ENCODE measurements around the gene CCDC54.

The CCDC54 gene

DNA sequence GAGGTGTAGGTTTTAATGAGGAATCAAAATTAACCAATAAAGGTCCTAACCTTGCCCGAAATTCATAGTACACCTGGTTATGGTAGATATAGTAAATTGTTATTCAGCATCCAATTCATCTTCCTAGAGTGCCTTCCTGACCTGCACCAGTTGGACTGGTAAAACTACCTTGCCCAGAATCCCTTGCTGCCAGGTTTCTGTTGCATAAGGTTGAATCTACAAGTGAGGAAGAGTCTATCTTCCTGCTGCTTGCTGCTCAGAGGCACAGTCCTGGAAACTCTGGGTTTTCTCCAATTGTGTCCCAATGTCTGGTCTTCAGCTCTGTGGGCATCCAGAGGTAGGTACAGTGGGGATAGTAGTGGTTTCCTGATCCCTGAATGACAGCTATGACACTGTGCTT, 17.3 kb downstream of the CCDC54 start:
- no peak for DNase-seq (ENCODE audit: low spot score)

DNA sequence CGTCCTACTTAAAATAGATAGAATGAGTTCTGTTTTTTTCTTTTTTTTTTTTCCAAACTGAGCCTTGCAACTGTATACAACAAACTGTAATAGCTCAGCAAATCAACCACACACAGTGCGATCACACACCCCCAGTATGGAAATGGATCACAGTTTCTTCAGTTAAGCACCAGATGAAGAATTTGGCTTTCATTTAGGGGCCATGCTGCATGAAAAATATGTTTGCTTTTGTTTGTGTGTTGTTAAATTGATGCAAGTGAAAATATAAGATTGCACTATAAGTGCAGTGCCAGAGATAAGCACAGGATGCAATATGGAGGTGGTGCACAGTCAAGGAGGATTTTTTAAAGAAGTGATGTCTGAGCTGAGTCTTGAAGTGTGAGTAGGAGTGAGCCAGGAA, 17.8 kb downstream of the CCDC54 start:
- no peak for DNase-seq (ENCODE audit: low spot score)

DNA sequence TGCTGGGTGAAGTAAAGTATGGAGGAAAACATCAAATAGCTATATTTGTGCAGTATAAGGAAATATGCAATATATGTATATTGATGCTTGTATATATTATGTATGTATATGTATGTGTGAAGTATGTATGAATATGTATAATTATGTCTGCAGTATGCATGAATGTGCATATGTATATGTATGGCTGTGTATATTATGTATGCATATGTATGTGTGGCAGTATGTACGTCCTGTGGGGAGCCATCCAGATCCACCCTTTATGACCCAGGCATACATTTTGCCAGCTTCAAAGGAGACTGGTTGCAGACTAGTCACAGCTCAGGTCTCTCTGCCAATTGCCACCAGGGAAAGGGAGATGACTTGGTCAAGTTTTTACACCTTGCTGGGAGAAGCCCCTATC, 24.1 kb downstream of the CCDC54 start:
- DNase-seq (ENCODE audit: low spot score), result no peak

DNA sequence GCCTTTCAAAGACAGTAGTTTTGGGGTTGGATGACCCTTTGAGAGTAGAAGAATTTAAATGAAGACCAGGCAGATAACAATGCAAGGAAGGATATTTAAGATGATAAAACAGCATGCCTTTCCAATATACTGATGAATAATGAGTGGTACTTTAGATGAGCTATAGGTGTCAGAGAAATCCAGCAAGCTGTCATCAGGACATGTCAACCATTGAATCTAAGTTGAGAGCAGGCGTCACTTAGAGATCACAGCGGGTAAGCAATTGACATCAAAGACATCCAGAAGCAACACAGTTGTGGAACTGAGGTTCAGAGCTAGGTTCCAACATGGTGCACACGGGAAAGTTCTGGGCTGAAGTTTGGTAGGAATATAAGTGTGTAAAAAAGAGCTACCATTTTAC, 25.0 kb downstream of the CCDC54 start:
- no peak for DNase-seq (ENCODE audit: low spot score)

DNA sequence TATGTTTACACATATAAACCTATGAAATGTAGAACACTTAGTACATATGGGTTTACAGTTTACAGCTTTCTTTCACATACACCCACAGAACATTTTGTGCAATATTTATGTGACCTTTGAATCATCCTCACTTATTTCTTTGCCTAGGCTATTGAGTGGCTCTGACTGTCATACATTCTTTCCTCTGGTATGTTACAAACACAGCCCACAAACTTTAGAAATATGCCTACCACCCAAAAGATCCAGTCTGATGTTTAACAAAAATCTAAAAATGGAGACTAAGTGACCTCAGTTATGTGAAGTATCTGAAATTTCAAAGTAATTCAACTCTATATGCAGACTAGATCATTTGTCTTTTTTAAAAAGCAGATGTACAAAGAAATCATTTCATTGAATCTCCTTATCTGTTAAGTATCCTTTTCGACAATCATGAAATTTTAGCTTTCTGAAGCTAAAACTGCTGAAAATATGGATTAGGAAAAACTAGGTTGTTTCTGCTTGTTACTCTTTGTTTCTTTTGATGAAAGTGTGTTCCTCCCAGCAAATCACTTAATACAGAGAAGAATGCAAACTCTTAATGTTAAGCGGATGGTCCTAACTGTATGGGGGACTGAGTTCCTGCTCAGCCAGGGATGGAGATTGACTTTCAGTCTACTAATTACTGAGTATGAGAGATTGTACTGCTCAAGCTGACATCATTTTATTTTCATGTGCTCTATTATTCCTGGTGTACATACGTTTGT, 27.7 kb downstream of the CCDC54 start:
- no peak for DNase-seq (ENCODE audit: low spot score)

DNA sequence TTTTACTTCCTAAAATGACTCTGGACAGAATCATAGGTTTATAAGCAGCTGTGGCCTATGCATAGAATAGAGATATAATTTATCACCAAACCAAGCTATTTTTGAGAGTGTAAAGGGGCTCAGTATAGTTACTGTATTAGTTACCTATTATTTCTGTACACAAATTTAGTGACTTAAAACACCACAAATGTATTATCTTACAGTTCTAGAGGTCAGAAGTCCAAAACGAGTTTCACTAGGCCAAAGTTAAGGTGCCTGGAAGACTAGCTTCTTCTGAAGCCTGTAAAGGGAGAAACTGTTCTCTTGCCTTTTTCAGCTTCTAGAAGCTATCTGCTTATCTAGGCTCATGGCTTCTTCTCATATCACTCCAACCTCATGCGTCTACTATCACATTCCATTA, 30.1 kb downstream of the CCDC54 start:
- DNase-seq (ENCODE audit: low spot score), result no peak

DNA sequence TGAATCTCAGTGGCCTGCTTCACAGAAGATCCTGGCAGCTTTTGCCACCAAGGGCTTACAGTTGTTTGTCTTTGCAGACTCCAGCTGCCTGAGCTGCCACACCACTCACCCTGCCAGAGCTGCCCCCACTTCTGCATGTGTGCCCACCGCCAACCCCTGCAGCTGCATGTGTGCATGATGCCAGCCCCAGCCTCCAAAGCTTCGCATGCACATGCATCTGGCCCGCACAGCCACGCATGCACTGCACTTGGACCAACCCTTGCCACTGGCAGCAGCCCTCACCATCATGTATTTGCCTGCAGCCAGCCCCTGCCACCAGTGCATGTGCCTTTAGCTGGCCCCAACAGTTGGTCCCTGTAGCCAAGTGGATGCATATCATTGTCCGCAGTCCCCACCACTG, 31.3 kb downstream of the CCDC54 start:
- no peak for DNase-seq (ENCODE audit: low spot score)

DNA sequence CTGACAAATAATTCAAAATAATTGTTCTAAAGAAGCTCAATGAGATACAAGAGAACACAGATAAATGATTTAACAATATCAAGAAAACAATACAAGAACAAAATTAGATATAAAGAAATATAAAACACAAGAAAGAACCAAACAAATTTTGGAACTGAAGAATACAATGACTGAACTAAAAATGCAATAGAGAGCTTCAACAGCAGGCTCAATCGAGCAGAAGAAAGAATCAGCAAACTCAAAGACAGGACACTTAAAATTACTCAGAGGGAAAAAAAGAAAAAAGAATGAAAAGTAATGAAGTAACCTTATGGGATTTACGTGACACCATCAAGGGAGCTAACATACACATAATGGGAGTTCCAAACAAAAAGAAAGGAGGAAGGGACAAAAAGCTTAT, 32.1 kb downstream of the CCDC54 start:
- no peak for DNase-seq (ENCODE audit: low spot score)

DNA sequence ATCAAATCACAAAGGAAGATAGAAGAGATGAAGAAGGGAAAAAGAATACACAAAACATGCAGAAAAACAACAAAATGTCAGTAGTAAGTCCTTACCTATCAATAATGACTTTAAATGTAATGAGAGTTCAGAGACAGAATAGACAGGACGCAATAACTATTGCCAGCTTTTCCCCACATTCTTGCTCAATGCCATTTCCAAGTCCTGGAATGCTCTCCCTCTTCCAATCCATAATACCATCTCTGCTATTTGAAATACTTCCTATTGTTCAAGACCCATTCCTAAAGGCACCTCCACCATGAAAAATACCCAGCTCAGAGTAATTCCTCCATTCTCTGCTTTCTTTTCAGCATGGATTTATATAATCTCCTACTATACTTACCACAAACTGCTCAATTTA, 33.4 kb downstream of the CCDC54 start:
- DNase-seq (ENCODE audit: low spot score), result no peak

DNA sequence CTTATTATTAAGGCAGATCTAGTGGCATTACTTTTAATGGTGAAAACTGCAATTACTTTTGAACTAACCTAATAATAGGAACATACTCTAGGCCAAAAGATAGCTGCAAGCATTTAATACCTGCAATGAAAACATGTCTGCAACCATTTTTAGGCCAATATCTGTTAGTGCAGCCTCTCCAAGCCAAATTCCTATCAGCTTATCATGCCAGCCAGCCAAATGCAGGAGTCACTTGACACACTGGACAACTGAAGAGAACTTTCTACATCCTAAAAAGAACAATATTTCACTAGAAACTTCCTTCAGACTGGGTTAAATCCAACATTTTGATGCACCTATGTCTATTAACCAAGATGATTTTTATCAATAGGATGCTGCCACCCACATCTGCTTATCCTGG, 33.8 kb downstream of the CCDC54 start:
- DNase-seq (ENCODE audit: low spot score), result peak; percentile 11

DNA sequence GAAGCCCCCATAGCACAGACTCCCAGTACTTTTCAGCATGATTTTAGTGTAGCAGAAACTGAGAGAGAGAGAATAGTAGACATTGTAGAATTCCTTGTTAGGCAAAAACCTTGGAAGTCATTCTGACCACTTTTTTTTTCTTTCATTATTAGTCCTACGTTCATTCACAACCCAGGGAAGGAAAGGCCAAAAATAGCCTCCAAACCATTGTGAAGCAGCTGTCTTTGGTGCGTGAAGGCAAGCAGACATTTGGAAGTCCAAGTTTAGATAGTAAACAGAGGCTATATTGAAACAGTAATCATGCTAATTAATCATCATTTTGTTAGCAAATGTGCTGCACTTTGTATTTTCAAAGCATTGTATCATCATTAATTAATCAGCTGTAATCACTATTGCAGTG, 34.5 kb downstream of the CCDC54 start:
- no peak for DNase-seq (ENCODE audit: low spot score)

DNA sequence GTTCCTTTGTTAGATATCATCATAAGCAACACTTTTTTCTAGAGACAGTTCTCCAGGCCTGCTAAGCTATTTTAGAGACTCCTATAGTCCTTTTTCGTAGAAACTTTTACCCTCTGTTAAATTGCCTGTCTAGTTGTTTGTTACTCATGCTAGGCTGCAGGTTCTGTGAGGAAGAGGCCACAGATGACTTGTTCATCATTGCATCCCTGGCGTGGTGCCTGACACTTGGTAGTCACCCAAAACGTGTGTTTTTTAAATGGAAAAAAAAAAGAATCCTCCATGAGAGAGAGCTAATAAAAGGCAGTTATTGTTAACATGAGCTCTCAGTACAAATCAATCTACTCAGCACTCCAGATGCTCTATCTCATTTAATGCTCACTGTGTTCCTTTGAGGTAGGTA, 35.1 kb downstream of the CCDC54 start:
- DNase-seq (ENCODE audit: low spot score), result no peak

DNA sequence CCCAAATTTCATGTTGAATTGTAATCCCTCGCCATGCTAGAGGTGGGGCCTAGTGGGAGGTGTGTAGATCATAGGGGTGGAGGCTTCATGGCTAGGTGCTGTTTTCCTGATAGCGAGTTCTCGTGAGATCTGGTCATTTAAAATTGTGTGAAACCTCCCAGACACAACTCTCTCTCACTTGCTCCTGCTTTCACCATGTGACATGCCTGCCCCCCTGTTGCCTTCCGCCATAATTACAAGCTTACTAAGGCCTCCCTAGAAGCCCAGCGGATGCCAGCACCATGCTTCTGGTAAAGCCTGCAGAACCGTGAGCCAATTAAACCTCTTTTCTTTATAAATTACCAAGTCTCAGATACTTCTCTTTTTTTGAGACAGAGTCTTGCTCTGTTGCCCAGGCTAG, 36.0 kb downstream of the CCDC54 start:
- DNase-seq (ENCODE audit: low spot score), result no peak

DNA sequence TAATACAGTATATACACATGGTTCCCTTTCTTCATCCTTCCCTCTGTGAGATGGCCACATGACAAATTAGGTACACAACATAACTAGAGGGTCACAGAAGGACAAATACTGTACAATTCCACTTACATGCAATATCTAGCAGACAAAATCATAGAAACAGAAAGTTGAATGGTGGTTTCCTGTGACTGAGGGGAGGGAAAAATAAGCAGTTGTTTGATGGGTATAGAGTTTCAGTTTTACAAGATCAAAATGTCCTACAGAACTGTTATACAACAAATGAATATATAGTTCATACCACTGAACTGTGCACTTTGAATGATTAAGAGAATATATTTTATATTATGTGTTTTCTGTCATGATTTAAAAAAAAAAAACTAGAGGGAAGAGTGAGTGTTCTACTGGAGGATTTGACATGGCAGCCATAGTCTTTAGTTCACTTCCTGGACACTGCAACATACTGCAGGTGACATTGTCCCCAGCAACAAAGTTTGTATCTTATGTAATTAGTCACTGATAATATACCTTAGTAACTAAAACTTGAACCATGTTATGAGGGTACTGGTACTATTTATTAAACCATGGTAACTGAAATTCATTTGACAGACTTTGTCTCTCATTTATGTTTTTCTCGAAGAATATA, 37.2 kb downstream of the CCDC54 start:
- no peak for DNase-seq (ENCODE audit: low spot score)

DNA sequence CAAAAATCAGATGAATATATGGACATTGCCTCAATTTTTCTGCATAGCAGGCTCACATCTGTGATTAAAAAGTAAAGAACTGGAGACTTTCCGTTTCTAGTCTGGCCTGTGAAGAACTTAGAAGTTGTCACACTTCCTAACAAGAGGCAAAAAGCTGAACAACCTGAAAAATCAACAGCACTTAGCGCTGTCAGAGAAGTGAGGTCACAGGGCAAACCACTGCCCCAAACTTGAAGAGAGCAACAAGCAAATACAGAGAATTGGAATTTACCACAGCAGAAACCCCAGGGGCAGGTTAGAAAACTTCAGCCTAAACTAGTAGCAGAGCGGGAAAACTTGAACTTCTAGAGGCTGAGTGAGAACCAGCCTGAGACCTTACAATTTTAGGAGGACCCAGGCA, 38.9 kb downstream of the CCDC54 start:
- DNase-seq (ENCODE audit: low spot score), result no peak

DNA sequence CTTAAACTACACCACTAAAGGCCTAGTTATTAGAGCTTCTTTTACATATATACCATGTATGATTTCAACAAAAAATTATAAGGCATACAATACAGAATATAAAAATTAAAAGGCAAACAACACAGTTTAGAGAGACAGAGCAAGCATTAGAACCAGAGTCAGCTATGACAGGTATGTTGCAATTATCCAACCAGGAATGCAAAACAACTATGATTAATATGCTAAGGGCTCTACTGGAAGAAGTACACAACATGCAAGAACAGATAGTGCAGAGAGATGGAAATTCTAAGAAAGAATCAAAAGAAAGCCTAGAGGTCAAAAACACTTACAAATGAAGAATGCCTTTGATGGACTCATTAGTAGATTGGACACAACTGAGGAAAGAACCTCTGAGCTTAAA, 39.6 kb downstream of the CCDC54 start:
- no peak for DNase-seq (ENCODE audit: low spot score)

DNA sequence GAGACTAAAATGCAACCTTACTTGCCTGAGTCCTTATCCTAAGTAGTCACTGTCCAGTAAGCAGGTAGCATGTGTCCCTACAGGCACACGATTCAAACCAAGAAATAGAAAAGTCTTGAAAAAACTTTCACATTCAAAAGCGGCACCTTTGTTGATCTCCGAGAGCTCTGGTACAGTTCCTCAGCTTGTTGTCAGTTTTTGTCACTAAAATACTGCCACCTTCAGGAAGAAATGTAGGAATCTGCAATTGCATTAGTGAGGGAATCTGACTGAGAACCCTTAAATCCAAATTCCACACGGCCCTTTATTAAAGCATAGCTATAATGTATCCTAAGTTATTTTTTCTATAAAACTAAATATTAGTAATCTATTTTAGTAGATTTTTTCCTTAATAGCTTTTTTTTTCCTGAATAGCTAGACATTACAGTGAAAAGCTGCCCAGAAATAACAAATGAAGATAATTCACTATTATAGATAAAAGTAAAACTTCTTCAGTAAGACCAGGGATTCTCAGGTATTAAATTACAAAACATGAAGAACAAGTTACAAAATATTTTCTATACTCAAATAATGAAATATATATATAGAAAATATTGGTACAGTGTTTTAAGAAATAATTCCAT, 44.0 kb downstream of the CCDC54 start:
- peak; percentile 67 for DNase-seq (ENCODE audit: low spot score)

DNA sequence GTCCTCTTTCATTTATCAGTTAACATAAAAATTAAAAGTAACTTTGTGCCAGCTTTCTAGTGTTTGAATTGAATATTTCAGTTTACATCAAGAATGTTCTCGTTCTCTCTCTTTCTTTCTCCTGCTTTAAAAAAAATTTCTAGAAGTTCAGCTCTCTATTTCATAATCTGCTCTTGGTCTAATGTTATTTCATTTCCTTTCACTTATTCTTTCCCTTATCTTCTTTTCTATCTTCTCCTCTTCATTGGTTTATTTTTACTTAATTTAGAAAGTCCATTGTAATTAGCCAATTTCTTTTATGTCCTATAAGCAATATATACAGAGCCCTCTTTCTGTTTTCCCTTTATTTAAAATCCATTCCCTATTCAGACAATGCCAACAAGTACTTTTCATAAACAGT, 44.6 kb downstream of the CCDC54 start:
- no peak for DNase-seq (ENCODE audit: low spot score)

DNA sequence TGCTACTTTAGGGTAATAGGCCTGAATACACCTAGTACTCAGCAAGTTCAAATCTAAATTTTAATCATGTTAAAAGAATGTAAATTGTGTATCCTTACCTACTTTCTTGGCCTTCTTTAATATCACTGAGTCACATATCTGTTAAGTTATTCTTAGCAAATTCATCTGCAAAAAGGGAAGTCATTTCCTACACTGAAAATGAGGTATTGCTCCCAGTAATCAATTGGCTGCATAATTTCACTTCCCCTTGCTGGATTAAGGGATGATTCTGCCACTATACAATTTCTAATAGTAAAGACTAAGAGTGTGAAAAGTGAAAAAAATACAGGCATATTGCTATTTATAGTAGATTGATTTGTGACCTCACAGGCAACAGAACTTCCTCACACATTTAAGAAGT, 47.8 kb downstream of the CCDC54 start:
- DNase-seq (ENCODE audit: low spot score), result no peak

DNA sequence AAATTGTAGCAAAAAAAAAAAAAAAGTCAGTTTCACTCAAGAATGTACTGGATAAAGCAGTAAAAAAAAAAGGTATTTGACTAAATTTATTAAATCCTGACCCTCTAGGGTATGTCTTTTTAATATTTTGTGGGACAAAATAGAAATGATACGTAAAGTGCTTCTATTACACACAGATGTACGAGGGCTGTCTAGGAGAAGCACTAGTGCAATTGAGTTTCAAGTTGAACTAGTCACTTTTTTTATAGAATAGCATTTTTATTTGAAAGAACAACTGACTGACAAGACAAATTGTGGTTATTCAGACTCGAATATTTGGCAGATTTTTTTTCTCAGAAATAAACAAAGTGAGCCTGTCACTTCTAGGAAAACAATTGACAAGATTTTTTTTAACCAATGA, 49.0 kb downstream of the CCDC54 start:
- DNase-seq (ENCODE audit: low spot score), result no peak
